GM12878 (cell line): ENCODE measurements around the gene DYNLT4. TPM values are rescaled to one million over a fixed set of nuclear protein-coding genes. Genes with fewer than 3 reads are reported as not detected.
A peak's percentile ranks its signal among the peaks of the same experiment; 100 is the strongest.

ENCODE experiments used
- ATAC-seq: fragments of 200-7000 bp; cut with Tn5 transposase; 3 replicates; pipeline ENCODE4 v1.9.1; 2020; ENCODE audit warnings: mild to moderate bottlenecking, moderate library complexity
- BruUV-seq: library from RNA; stranded (reverse); fragments of 400-500 nt; replicated peaks from 2 replicates; lab custom pipeline; 2021; lab: Mats Ljungman, UMichigan
- CTCF ChIA-PET: fragments of 300-600 bp; sonication (Branson Sonifier 250); formaldehyde crosslinking; extraction: SDS; loops from one replicate; lab custom pipeline; 2021; ENCODE audit warnings: inconsistent platforms; lab: Yijun Ruan, JAX
- POLR2A ChIA-PET: fragments of 350-600 bp; formaldehyde crosslinking; extraction: SDS; loops from one replicate; lab custom pipeline; 2021; ENCODE audit warnings: inconsistent platforms; lab: Charles Lee
- RAD21 ChIA-PET: fragments of 300-600 bp; sonication (Branson Sonifier 250); formaldehyde crosslinking; loops from one replicate; lab custom pipeline; 2023; ENCODE audit warnings: antibody characterized with exemption; ENCODE audit not compliant: unreplicated experiment; lab: Charles Lee
- SMC1A ChIA-PET: fragments of 300-600 bp; sonication (Branson Sonifier 250); formaldehyde crosslinking; loops from one replicate; lab custom pipeline; 2023; ENCODE audit not compliant: unreplicated experiment, uncharacterized antibody; lab: Charles Lee
- DNase-seq: peaks from one replicate; pipeline ENCODE4 v3.0.0-alpha.2; 2011; ENCODE audit warnings: low read depth, low spot score
- FAIRE-seq: peaks from 3 replicates; lab custom pipeline; 2011; peaks lifted over from hg19 to GRCh38; lab: Jason Lieb, UNC
- H2AFZ ChIP-seq: 2 replicates; pipeline ENCODE4 v1.6.0; 2011; ENCODE audit warnings: low read depth, low read length, control low read depth; ENCODE audit not compliant: control insufficient read depth
- H3K27ac ChIP-seq: 2 replicates; pipeline ENCODE4 v1.5.1; 2011; ENCODE audit warnings: control low read depth; ENCODE audit not compliant: control insufficient read depth, insufficient read depth
- H3K27me3 ChIP-seq, 2 experiments: replicated peaks in 1 of 2; 2 replicates each; pipeline versions ENCODE4 v1.6.0 to v1.6.1; 2011; ENCODE audit warnings: low read length in 1 of 2; ENCODE audit not compliant: control insufficient read depth in 2 of 2, insufficient read depth in 2 of 2
- H3K36me3 ChIP-seq, 2 experiments: 2 replicates each; pipeline ENCODE4 v1.5.1; 2011; ENCODE audit warnings: low read length in 1 of 2; ENCODE audit not compliant: control insufficient read depth in 2 of 2, insufficient read depth in 2 of 2
- H3K4me1 ChIP-seq: 2 replicates; pipeline ENCODE4 v1.6.1; 2011; ENCODE audit warnings: mild to moderate bottlenecking, low read length, moderate library complexity, mixed read lengths; ENCODE audit not compliant: control insufficient read depth, insufficient read depth
- H3K4me2 ChIP-seq: 2 replicates; pipeline ENCODE4 v1.6.0; 2011; ENCODE audit warnings: control low read depth; ENCODE audit not compliant: control insufficient read depth, insufficient read depth
- H3K4me3 ChIP-seq: fragments of 200-600 bp; sonication (generic); 2 replicates; pipeline ENCODE4 v1.5.1; 2016
- H3K79me2 ChIP-seq: 2 replicates; pipeline ENCODE4 v1.6.0; 2011; ENCODE audit warnings: low read length; ENCODE audit not compliant: control insufficient read depth, insufficient read depth
- H3K9ac ChIP-seq: 2 replicates; pipeline ENCODE4 v1.8.0; 2011; ENCODE audit warnings: low read length, control low read depth, mixed read lengths; ENCODE audit not compliant: control insufficient read depth, insufficient read depth
- H3K9me3 ChIP-seq: replicated peaks from 3 replicates; pipeline ENCODE4 v1.5.1; 2011; ENCODE audit warnings: mild to moderate bottlenecking, low read length; ENCODE audit not compliant: control insufficient read depth, insufficient read depth
- H4K20me1 ChIP-seq: 2 replicates; pipeline ENCODE4 v1.6.0; 2011; ENCODE audit not compliant: control insufficient read depth, insufficient read depth
- CBX5 ChIP-seq: sonication (generic); IDR thresholded peaks from 2 replicates; pipeline ENCODE4 v1.6.1; 2016; ENCODE audit warnings: low read depth, moderate library complexity, mild to moderate bottlenecking, inconsistent platforms
- CEBPB ChIP-seq, 2 experiments: fragments of 150-350 bp in 1 of 2; IDR thresholded peaks; 2 replicates each; pipeline ENCODE4 v1.6.1; 2012 to 2014; ENCODE audit warnings: low read depth in 2 of 2, low read length in 2 of 2, borderline replicate concordance in 1 of 2, inconsistent platforms in 1 of 2
- CREM ChIP-seq: IDR thresholded peaks from 2 replicates; pipeline ENCODE4 v1.6.1; 2014; ENCODE audit warnings: antibody characterized with exemption, low read depth
- JUND ChIP-seq: IDR thresholded peaks from 2 replicates; pipeline ENCODE4 v1.6.1; 2012; ENCODE audit warnings: low read depth, mild to moderate bottlenecking, low read length, improper control_type of control experiment, moderate library complexity
- MAX ChIP-seq: IDR thresholded peaks from 2 replicates; pipeline ENCODE4 v1.6.1; 2012; ENCODE audit warnings: low read depth, low read length, improper control_type of control experiment
- NR2C1 ChIP-seq: fragments of 450-650 bp; IDR thresholded peaks from 2 replicates; pipeline ENCODE4 v1.6.1; 2017; ENCODE audit warnings: antibody characterized with exemption, mild to moderate bottlenecking, moderate library complexity
- NR2F1 ChIP-seq: fragments of 450-650 bp; conservative IDR thresholded peaks from 2 replicates; pipeline ENCODE4 v1.6.1; 2017; ENCODE audit warnings: mild to moderate bottlenecking
- POLR2AphosphoS2 ChIP-seq: IDR thresholded peaks from 2 replicates; pipeline ENCODE4 v1.6.1; 2011; ENCODE audit warnings: low read depth, mild to moderate bottlenecking, low read length, improper control_type of control experiment, moderate library complexity
- WGBS: methylation state at CpG from one replicate; pipeline ENCODE4 v1.1.6; 2016; ENCODE audit warnings: low lambda C conversion rate; ENCODE audit not compliant: insufficient replicate concordance, insufficient coverage; ENCODE audit errors: missing lambda C conversion rate; 5-methylcytosine and 5-hydroxymethylcytosine counted together
- in situ Hi-C: fragments of 300-500 bp; cut with MboI; formaldehyde crosslinking; loops from 9 replicates; pipeline ENCODE4 v1.14.3; 2018; ENCODE audit warnings: mixed read lengths
- intact Hi-C: fragments of 100-400 bp; cut with micrococcal nuclease; formaldehyde crosslinking; loops from one replicate; pipeline ENCODE4 v1.14.2; 2022; ENCODE audit not compliant: unreplicated experiment
- polyA plus RNA-seq, 11 experiments: library from polyadenylated mRNA; depleted of rRNA in 4 of 11; unstranded in 6 of 11; stranded (reverse) in 5 of 11; fragments of >200 nt; fragmentation: Nextera tagmentation in 4 of 11; fragmentation: Illumina TruSeq in 1 of 11; extraction: Ambion mirVana in 4 of 11; extraction: Trizol in 1 of 11; gene quantifications; 1 replicate in 1 of 11; 2 replicates in 10 of 11; pipeline versions ENCODE4 v1.2.1 to v1.2.3, GENCODE V29; 2011 to 2016; ENCODE audit warnings: inconsistent platforms in 2 of 11, missing spikeins in 2 of 11, low read depth in 1 of 11
- total RNA-seq, 4 experiments: library from RNA; depleted of rRNA in 3 of 4; stranded (reverse); fragments of >200 nt in 3 of 4; fragmentation: Illumina TruSeq in 1 of 4; extraction: Trizol in 1 of 4; gene quantifications; 2 replicates each; pipeline versions ENCODE4 v1.2.1 to v1.2.3, GENCODE V29; 2013 to 2021

DYNLT4 gene
- total and polyA plus RNA-seq, 10 of the 15 experiments (the other 5 are each of a cell fraction or from before 2014, with no cell fraction given), result 0.23 to 0.28 TPM; not detected in 8

- Histone ChIP-seq H3K27ac (no peak overlapping the region), H3K79me2 (no peaks in the 10 kb centered on the region; the same call in 1 of the 2 replicates)
- no peak for DNase-seq
- RAD21 ChIA-PET, result interaction anchor here (1.2 to 2.8 kb wide), 3 partner anchors 10 to 226 kb away, joined by 4 to 11 read pairs (median 7); partner anchors contain the start of genes HECTD3, RNU5D-1, RPS8 and UROD
- TF ChIP-seq JUND (no peak), CBX5 (no peak), NR2F1 (no peak), CREM (no peak), MAX (no peak), POLR2AphosphoS2 (no peak), NR2C1 (no peak), CEBPB (IDR thresholded peaks at IDR 0.05; ENCODE audit: borderline replicate concordance in 1 of 2, low read depth in 2 of 2, low read length in 2 of 2) (no peak)
- TF ChIP-seq, all 136 proteins: peak for 0
- no peaks in the 10 kb centered on the region; the same call in 1 of the 2 replicates for H4K20me1 ChIP-seq
- peak overlapping the region; percentile 41; the same call in 1 of the 2 replicates for H3K9ac ChIP-seq
- 21% methylated on average over 11 of the region's 11 CpGs for WGBS
- ChIA-PET SMC1A (interaction anchor here (0.9 to 2.5 kb wide), 4 partner anchors 9 to 68 kb away, joined by 3 to 6 read pairs (median 5); partner anchors contain the start of gene RPS8), POLR2A (interaction anchor here (0.7 to 3.0 kb wide), 4 partner anchors 10 to 63 kb away, joined by 3 to 29 read pairs (median 4); partner anchors contain the start of gene RPS8), CTCF (interaction anchor here (0.6 to 5.2 kb wide), 18 partner anchors 10 to 707 kb away, joined by 3 to 40 read pairs (median 4); partner anchors contain the start of genes PLK3, RNU5D-1, RPS8 and UROD)
- H3K4me1 ChIP-seq, result peaks cover 30% of the 10 kb centered on the region
- H3K4me2 ChIP-seq, result peak overlapping the region; percentile 90
- no peaks in the 10 kb centered on the region for H3K27me3 ChIP-seq
- H3K4me3 ChIP-seq, result peak overlapping the region; percentile 46; the same call in 1 of the 2 replicates
- in situ Hi-C loops (no loop called here), intact Hi-C loops (no loop called here)
- H2AFZ ChIP-seq, result peak overlapping the region; percentile 95
- ATAC-seq (no peak; the same call in 2 of the 3 replicates), FAIRE-seq (no peak)
- H3K36me3 ChIP-seq, result peaks cover 0 to 12% of the 10 kb centered on the region in 2 experiments; a peak in 2 of 4 replicates
- BruUV-seq, result no TSS peak
- H3K9me3 ChIP-seq, result no peaks in the 10 kb centered on the region
Observed at GRCh38 chr1:44785501-44786137, 21.5 kb downstream of the DYNLT4 start.
